Panc1 (cell line): ENCODE results near the gene CORO2B.

Experiments used
- CTCF ChIP-seq: fragments of 450-650 bp; IDR thresholded peaks from 2 replicates; pipeline ENCODE4 v1.5.1; 2017; ENCODE audit warnings: mild to moderate bottlenecking
- POLR2AphosphoS5 ChIP-seq: IDR thresholded peaks from 2 replicates; pipeline ENCODE4 v1.6.1; 2012; ENCODE audit warnings: mild to moderate bottlenecking, low read depth, low read length, moderate library complexity

- no peak for TF ChIP-seq POLR2AphosphoS5
- TF ChIP-seq CTCF, result no peak
Observed at GRCh38 chr15:68593828-68594532, 15.2 kb downstream of the CORO2B start.
